ENCODE data around the gene DCAF6. TPM values are rescaled to one million over a fixed set of nuclear protein-coding genes. Genes with fewer than 3 reads are reported as not detected.
"Not testable (repeated sequence)": the region's sequence is repeated elsewhere in the genome, so short reads cannot be mapped to it uniquely, and the experiment has no call there.

The DCAF6 gene
- total RNA-seq (2014; rRNA removed; shearing (Covaris generic)), result 23.2 and 25.4 TPM in 2 replicates
- total RNA-seq (2022), result 30.6 and 31.9 TPM in 2 replicates
- percentile 83 among the genes with signal in this experiment for Bru-seq, nascent RNA
- percentile 73 among the genes with signal in this experiment for BruChase-seq, experiment 1, labeled RNA remaining after a 6-hour chase
- percentile 73 among the genes with signal in this experiment for BruChase-seq, experiment 2, labeled RNA remaining after a 2-hour chase
- long read RNA-seq, transcript DCAF6-203 (20 exons, 3,302 nt), result minor isoform, 16 of 63 reads
- long read RNA-seq, transcript DCAF6-201 (19 exons, 3,186 nt), result major isoform, 29 of 63 reads
- long read RNA-seq, partial matches to known transcripts, result 1 of 63 reads
- long read RNA-seq, other reads (novel, unspliced or antisense), result 16 of 63 reads

DNA sequence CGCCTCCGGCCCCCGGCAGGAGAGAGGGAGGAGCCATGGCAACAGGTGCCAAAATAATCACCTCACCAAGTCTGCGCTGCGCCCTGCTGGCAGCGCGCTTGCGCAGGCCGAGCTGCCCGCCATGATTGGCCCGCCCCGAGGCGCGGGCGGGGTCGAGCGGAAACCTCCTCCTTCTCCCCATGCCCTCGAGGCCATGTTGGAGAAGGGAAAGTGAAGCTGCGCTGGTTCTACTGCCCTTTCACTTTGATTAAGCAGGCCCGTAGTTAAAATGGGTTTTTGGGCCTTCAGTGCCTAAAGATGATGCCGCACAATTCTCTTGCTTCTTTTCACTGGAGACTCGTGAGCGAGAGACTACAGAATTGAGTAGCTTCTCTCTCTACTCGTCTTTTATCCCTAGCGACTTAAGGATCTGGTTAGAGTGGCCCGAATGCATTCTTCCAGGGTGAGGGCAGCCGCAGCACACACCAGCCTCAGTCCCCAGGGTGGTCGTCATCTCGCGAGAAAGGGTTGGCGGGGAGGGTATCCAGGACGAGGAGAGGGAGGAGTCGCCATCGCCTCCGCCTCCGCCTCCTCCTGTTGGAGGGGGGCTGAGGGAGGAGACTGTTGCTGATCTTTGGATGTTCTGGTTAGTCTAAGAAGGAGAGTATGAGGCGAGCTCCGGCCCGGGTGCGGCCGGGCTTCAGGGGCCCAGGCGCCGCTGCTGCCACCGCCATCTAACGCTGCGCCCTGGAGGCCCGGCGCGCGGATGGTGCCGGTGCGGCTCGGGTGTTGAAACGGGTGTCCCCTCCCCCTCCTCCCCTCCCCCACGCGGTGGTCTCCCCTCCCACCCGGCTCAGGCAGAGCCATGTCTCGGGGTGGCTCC is at the start of gene DCAF6:
Gene DCAF6, plus strand, starts transcription at position 616 of the 862 bp plus-strand sequence. Its CDS starts 229 bp downstream, at position 845.
- H2AFZ ChIP-seq (ENCODE audit: low read length), result peak within 1 kb of the TSS; percentile 70
- peak; percentile 99 for DNase-seq (ENCODE audit: low spot score)
- H3K9me2 ChIP-seq (ENCODE audit: insufficient read depth, low read length), result no peaks in the 10 kb centered on the region
- peak within 1 kb of the TSS; percentile 89 for H3K27ac ChIP-seq (ENCODE audit: low read depth, low read length, poor library complexity, severe bottlenecking)
- H3K9me3 ChIP-seq (ENCODE audit: low read length), result no peaks in the 10 kb centered on the region
- H3K4me3 ChIP-seq (ENCODE audit: low read depth, low read length, poor library complexity, severe bottlenecking), result peak within 1 kb of the TSS; percentile 90
- no TSS peak for BruUV-seq (replicated peaks)
- H3K4me1 ChIP-seq (ENCODE audit: insufficient read depth, low read length, poor library complexity, severe bottlenecking), result peaks cover 22% of the 10 kb centered on the region
- POLR2A ChIA-PET, result interaction anchor here (0.6 to 1.5 kb wide), 11 partner anchors 9 to 436 kb away, joined by 3 to 7 read pairs (median 3); partner anchors contain the start of gene SFT2D2
- H3K36me3 ChIP-seq (ENCODE audit: insufficient read depth, low read length), result no peaks in the 10 kb centered on the region
- TF ChIP-seq EZH2phosphoT487 (IDR thresholded peaks at IDR 0.05; ENCODE audit: borderline replicate concordance, low read depth, low read length), result no peak
- TF ChIP-seq, protein P1, sequence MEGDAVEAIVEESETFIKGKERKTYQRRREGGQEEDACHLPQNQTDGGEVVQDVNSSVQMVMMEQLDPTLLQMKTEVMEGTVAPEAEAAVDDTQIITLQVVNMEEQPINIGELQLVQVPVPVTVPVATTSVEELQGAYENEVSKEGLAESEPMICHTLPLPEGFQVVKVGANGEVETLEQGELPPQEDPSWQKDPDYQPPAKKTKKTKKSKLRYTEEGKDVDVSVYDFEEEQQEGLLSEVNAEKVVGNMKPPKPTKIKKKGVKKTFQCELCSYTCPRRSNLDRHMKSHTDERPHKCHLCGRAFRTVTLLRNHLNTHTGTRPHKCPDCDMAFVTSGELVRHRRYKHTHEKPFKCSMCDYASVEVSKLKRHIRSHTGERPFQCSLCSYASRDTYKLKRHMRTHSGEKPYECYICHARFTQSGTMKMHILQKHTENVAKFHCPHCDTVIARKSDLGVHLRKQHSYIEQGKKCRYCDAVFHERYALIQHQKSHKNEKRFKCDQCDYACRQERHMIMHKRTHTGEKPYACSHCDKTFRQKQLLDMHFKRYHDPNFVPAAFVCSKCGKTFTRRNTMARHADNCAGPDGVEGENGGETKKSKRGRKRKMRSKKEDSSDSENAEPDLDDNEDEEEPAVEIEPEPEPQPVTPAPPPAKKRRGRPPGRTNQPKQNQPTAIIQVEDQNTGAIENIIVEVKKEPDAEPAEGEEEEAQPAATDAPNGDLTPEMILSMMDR (conservative IDR thresholded peaks at IDR 0.05; ENCODE audit: low read length), result no peak
- peak within 1 kb of the TSS; percentile 97 for H3K4me2 ChIP-seq (ENCODE audit: low read length)
- intact Hi-C loops (cut with micrococcal nuclease; ENCODE audit: unreplicated experiment), result loop anchor here (2.0 to 5.0 kb wide), 5 partner anchors 221 to 714 kb away; partner anchors contain the start of genes POU2F1, SFT2D2 and TIPRL
- peaks cover 80% of the 10 kb centered on the region for H3K79me2 ChIP-seq (ENCODE audit: insufficient read depth, low read depth, low read length)
- peaks cover 8% of the 10 kb centered on the region; the same call in 1 of the 2 replicates for H4K20me1 ChIP-seq (ENCODE audit: insufficient read depth, low read length)
- CTCF ChIA-PET (ENCODE audit: unreplicated experiment), result no interaction called here

DNA sequence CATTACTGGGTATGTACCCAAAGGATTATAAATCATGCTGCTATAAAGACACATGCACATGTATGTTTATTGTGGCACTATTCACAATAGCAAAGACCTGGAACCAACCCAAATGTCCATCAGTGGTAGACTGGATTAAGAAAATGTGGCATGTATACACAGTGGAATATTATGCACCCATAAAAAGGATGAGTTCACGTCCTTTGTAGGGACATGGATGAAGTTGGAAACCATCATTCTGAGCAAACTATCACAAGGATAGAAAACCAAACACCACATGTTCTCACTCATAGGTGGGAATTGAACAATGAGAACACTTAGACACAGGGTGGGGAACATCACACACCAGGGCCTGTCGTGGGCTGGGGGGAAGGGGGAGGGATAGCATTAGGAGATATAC is 49.3 kb upstream of the DCAF6 start:
- H3K9me2 ChIP-seq (ENCODE audit: insufficient read depth, low read length); H3K9me3 ChIP-seq (ENCODE audit: low read length); H4K20me1 ChIP-seq (ENCODE audit: insufficient read depth, low read length); H3K4me2 ChIP-seq (ENCODE audit: low read length); H3K27ac ChIP-seq (ENCODE audit: low read depth, low read length, poor library complexity, severe bottlenecking); DNase-seq (ENCODE audit: low spot score); BruUV-seq (replicated peaks); H2AFZ ChIP-seq (ENCODE audit: low read length); intact Hi-C loops (cut with micrococcal nuclease; ENCODE audit: unreplicated experiment); H3K4me1 ChIP-seq (ENCODE audit: insufficient read depth, low read length, poor library complexity, severe bottlenecking); POLR2A ChIA-PET; H3K4me3 ChIP-seq (ENCODE audit: low read depth, low read length, poor library complexity, severe bottlenecking); H3K79me2 ChIP-seq (ENCODE audit: insufficient read depth, low read depth, low read length); CTCF ChIA-PET (ENCODE audit: unreplicated experiment); H3K36me3 ChIP-seq (ENCODE audit: insufficient read depth, low read length): not testable (repeated sequence)

- H3K79me2 ChIP-seq (ENCODE audit: insufficient read depth, low read depth, low read length), result no peaks in the 10 kb centered on the region
- H3K4me3 ChIP-seq (ENCODE audit: low read depth, low read length, poor library complexity, severe bottlenecking), result no peak overlapping the region
- DNase-seq (ENCODE audit: low spot score), result no peak
- intact Hi-C loops (cut with micrococcal nuclease; ENCODE audit: unreplicated experiment), result no loop called here
- H3K4me2 ChIP-seq (ENCODE audit: low read length), result no peak overlapping the region
- H3K9me2 ChIP-seq (ENCODE audit: insufficient read depth, low read length), result no peaks in the 10 kb centered on the region
- no peaks in the 10 kb centered on the region for H4K20me1 ChIP-seq (ENCODE audit: insufficient read depth, low read length)
- no peak overlapping the region for H2AFZ ChIP-seq (ENCODE audit: low read length)
- H3K4me1 ChIP-seq (ENCODE audit: insufficient read depth, low read length, poor library complexity, severe bottlenecking), result peaks cover 5% of the 10 kb centered on the region
- H3K27ac ChIP-seq (ENCODE audit: low read depth, low read length, poor library complexity, severe bottlenecking), result no peak overlapping the region
- ChIA-PET POLR2A (no interaction called here), CTCF (ENCODE audit: unreplicated experiment) (no interaction called here)
- BruUV-seq (replicated peaks), result no TSS peak
- no peaks in the 10 kb centered on the region for H3K9me3 ChIP-seq (ENCODE audit: low read length)
- H3K36me3 ChIP-seq (ENCODE audit: insufficient read depth, low read length), result no peaks in the 10 kb centered on the region
- TF ChIP-seq, protein P1 (conservative IDR thresholded peaks at IDR 0.05; ENCODE audit: low read length), result no peak
- TF ChIP-seq EZH2phosphoT487 (IDR thresholded peaks at IDR 0.05; ENCODE audit: borderline replicate concordance, low read depth, low read length), result no peak
These were observed 46.1 kb upstream of the DCAF6 start for GRCh38 chr1:167890400-167890799.
